Measurements from ENCODE around the gene MIF4GD. TPM values are rescaled to one million over a fixed set of nuclear protein-coding genes. Genes with fewer than 3 reads are reported as not detected.

MIF4GD gene
- total and polyA plus RNA-seq, 2 experiments from 2014 or later = 11.3 to 15.9 TPM

GRCh38 chr17:75218131-75218530 is 52.9 kb downstream of the MIF4GD start:
- Histone ChIP-seq H2AFZ (no peak overlapping the region), H3K27ac (ENCODE audit: low read depth) (no peak overlapping the region), H3K4me2 (no peak overlapping the region), H3K9me2 (ENCODE audit: insufficient read depth) (no peaks in the 10 kb centered on the region), H3K79me2 (replicated peaks; ENCODE audit: insufficient read depth) (0 out of 2 replicates have a peak, but pooled peaks cover 4% of the 10 kb centered on the region), H3K4me1 (ENCODE audit: insufficient read depth) (no peaks in the 10 kb centered on the region), H3K4me3 (no peak overlapping the region), H4K20me1 (replicated peaks; ENCODE audit: insufficient read depth) (peaks cover 7% of the 10 kb centered on the region), H3F3A (replicated peaks; ENCODE audit: low read depth) (0 out of 2 replicates have a peak, but pooled peaks cover 14% of the 10 kb centered on the region), H3K36me3 (ENCODE audit: insufficient read depth) (peaks cover 62% of the 10 kb centered on the region), H3K27me3 (ENCODE audit: insufficient read depth) (no peaks in the 10 kb centered on the region)
- TF ChIP-seq NANOG (IDR thresholded peaks at IDR 0.05; ENCODE audit: borderline replicate concordance) (no peak), STAT1 (IDR thresholded peaks at IDR 0.05; ENCODE audit: unreplicated experiment) (no peak), POLR2AphosphoS5 (IDR thresholded peaks at IDR 0.05; ENCODE audit: low read depth) (no peak)
- no peaks in the 10 kb centered on the region; the same call in 2 of the 3 replicates for H3K9me3 Mint-ChIP-seq
- no peak overlapping the region for H3K27ac Mint-ChIP-seq
- no peaks in the 10 kb centered on the region for H3K27me3 Mint-ChIP-seq (ENCODE audit: insufficient read depth, low read depth, poor library complexity)
- DNase-seq (ENCODE audit: low spot score) (no peak), ATAC-seq (no peak)
- H3K4me3 Mint-ChIP-seq = no peak overlapping the region
- no peaks in the 10 kb centered on the region for H3K4me1 Mint-ChIP-seq
- peaks cover 74% of the 10 kb centered on the region for H3K36me3 Mint-ChIP-seq (ENCODE audit: low read depth)

Other genes with a start within 250 kb of the MIF4GD start
- 240 and 244 TPM in 2 replicates for gene ATP5PD, start 224.3 kb downstream of the MIF4GD start, total RNA-seq (2014; rRNA removed; shearing (Covaris generic))
- gene ATP5PD, start 224.3 kb downstream of the MIF4GD start, polyA plus RNA-seq (2016; fragmentation: Nextera tagmentation; extraction: Ambion mirVana) = 1,144 and 1,234 TPM in 2 replicates
- 24.3 and 30.0 TPM in 2 replicates for gene KCTD2, start 224.0 kb downstream of the MIF4GD start, total RNA-seq (2014; rRNA removed; shearing (Covaris generic))
- 7.4 and 8.1 TPM in 2 replicates for gene KCTD2, start 224.0 kb downstream of the MIF4GD start, polyA plus RNA-seq (2016; fragmentation: Nextera tagmentation; extraction: Ambion mirVana)
- gene SLC16A5, start 183.3 kb downstream of the MIF4GD start, total RNA-seq (2014; rRNA removed; shearing (Covaris generic)) = 30.1 and 40.0 TPM in 2 replicates
- gene SLC16A5, start 183.3 kb downstream of the MIF4GD start, polyA plus RNA-seq (2016; fragmentation: Nextera tagmentation; extraction: Ambion mirVana) = 5.0 and 7.3 TPM in 2 replicates
- gene ARMC7, start 161.3 kb downstream of the MIF4GD start, total RNA-seq (2014; rRNA removed; shearing (Covaris generic)) = 4.5 and 5.6 TPM in 2 replicates
- 6.3 and 8.4 TPM in 2 replicates for gene ARMC7, start 161.3 kb downstream of the MIF4GD start, polyA plus RNA-seq (2016; fragmentation: Nextera tagmentation; extraction: Ambion mirVana)
- 91.7 and 122 TPM in 2 replicates for gene NT5C, start 139.5 kb downstream of the MIF4GD start, total RNA-seq (2014; rRNA removed; shearing (Covaris generic))
- 120 and 134 TPM in 2 replicates for gene NT5C, start 139.5 kb downstream of the MIF4GD start, polyA plus RNA-seq (2016; fragmentation: Nextera tagmentation; extraction: Ambion mirVana)
- 249 and 278 TPM in 2 replicates for gene JPT1, start 116.7 kb downstream of the MIF4GD start, total RNA-seq (2014; rRNA removed; shearing (Covaris generic))
- gene JPT1, start 116.7 kb downstream of the MIF4GD start, polyA plus RNA-seq (2016; fragmentation: Nextera tagmentation; extraction: Ambion mirVana) = 903 and 929 TPM in 2 replicates
- gene SUMO2, start 88.3 kb downstream of the MIF4GD start, total RNA-seq (2014; rRNA removed; shearing (Covaris generic)) = 133 and 139 TPM in 2 replicates
- 784 and 890 TPM in 2 replicates for gene SUMO2, start 88.3 kb downstream of the MIF4GD start, polyA plus RNA-seq (2016; fragmentation: Nextera tagmentation; extraction: Ambion mirVana)
- gene NUP85, start 65.6 kb downstream of the MIF4GD start, total RNA-seq (2014; rRNA removed; shearing (Covaris generic)) = 57.2 and 59.4 TPM in 2 replicates
- 114 and 116 TPM in 2 replicates for gene NUP85, start 65.6 kb downstream of the MIF4GD start, polyA plus RNA-seq (2016; fragmentation: Nextera tagmentation; extraction: Ambion mirVana)
- gene GGA3, start 9.6 kb downstream of the MIF4GD start, total RNA-seq (2014; rRNA removed; shearing (Covaris generic)) = 29.4 and 54.3 TPM in 2 replicates
- gene GGA3, start 9.6 kb downstream of the MIF4GD start, polyA plus RNA-seq (2016; fragmentation: Nextera tagmentation; extraction: Ambion mirVana) = 20.8 and 22.5 TPM in 2 replicates
- gene MRPS7, start 9.4 kb downstream of the MIF4GD start, total RNA-seq (2014; rRNA removed; shearing (Covaris generic)) = 60.6 and 72.8 TPM in 2 replicates
- 104 and 114 TPM in 2 replicates for gene MRPS7, start 9.4 kb downstream of the MIF4GD start, polyA plus RNA-seq (2016; fragmentation: Nextera tagmentation; extraction: Ambion mirVana)
- gene SLC25A19, start 18.2 kb upstream of the MIF4GD start, total RNA-seq (2014; rRNA removed; shearing (Covaris generic)) = 16.3 and 22.4 TPM in 2 replicates
- gene SLC25A19, start 18.2 kb upstream of the MIF4GD start, polyA plus RNA-seq (2016; fragmentation: Nextera tagmentation; extraction: Ambion mirVana) = 17.9 and 19.4 TPM in 2 replicates
- 112 and 121 TPM in 2 replicates for gene GRB2, start 134.4 kb upstream of the MIF4GD start, total RNA-seq (2014; rRNA removed; shearing (Covaris generic))
- 89.0 and 99.9 TPM in 2 replicates for gene GRB2, start 134.4 kb upstream of the MIF4GD start, polyA plus RNA-seq (2016; fragmentation: Nextera tagmentation; extraction: Ambion mirVana)
- gene TMEM94, start 185.4 kb upstream of the MIF4GD start, total RNA-seq (2014; rRNA removed; shearing (Covaris generic)) = 36.6 and 66.0 TPM in 2 replicates
- 21.9 and 24.0 TPM in 2 replicates for gene TMEM94, start 185.4 kb upstream of the MIF4GD start, polyA plus RNA-seq (2016; fragmentation: Nextera tagmentation; extraction: Ambion mirVana)
- gene CASKIN2, start 244.3 kb upstream of the MIF4GD start, total RNA-seq (2014; rRNA removed; shearing (Covaris generic)) = 17.7 and 21.5 TPM in 2 replicates
- 4.7 and 4.9 TPM in 2 replicates for gene CASKIN2, start 244.3 kb upstream of the MIF4GD start, polyA plus RNA-seq (2016; fragmentation: Nextera tagmentation; extraction: Ambion mirVana)
- 61.9 and 62.5 TPM in 2 replicates for gene TSEN54, start 245.3 kb upstream of the MIF4GD start, total RNA-seq (2014; rRNA removed; shearing (Covaris generic))
- gene TSEN54, start 245.3 kb upstream of the MIF4GD start, polyA plus RNA-seq (2016; fragmentation: Nextera tagmentation; extraction: Ambion mirVana) = 45.9 and 48.2 TPM in 2 replicates